SK-N-SH treated with all-trans-retinoic acid at 6 μM for 48 hours (cell line): Measurements from ENCODE around the gene PTPRD.

Experiments
- ATAC-seq: fragments of 200-7000 bp; cut with Tn5 transposase; 3 replicates; pipeline ENCODE4 v1.9.1; 2020; ENCODE audit warnings: mild to moderate bottlenecking, moderate library complexity
- CREB5 ChIP-seq: fragments of 250-450 bp; sonication (Bioruptor Pico); IDR thresholded peaks from 2 replicates; pipeline ENCODE4 v1.5.1; 2020; ENCODE audit warnings: low read depth, mild to moderate bottlenecking, moderate library complexity
- CSDC2 ChIP-seq: fragments of 250-450 bp; sonication (Bioruptor Pico); IDR thresholded peaks from 2 replicates; pipeline ENCODE4 v1.5.0; 2020; ENCODE audit warnings: mild to moderate bottlenecking, moderate library complexity
- CSRNP3 ChIP-seq: fragments of 250-450 bp; sonication (Bioruptor Pico); IDR thresholded peaks from 2 replicates; pipeline ENCODE4 v1.5.1; 2021; ENCODE audit warnings: mild to moderate bottlenecking, moderate library complexity
- ESRRG ChIP-seq: fragments of 250-450 bp; sonication (Bioruptor Pico); IDR thresholded peaks from 2 replicates; pipeline ENCODE4 v1.6.1; 2021; ENCODE audit warnings: mild to moderate bottlenecking
- GLIS3 ChIP-seq: fragments of 250-450 bp; sonication (Bioruptor Pico); IDR thresholded peaks from 2 replicates; pipeline ENCODE4 v1.5.0; 2020; ENCODE audit warnings: mild to moderate bottlenecking, moderate library complexity
- ISL1 ChIP-seq: fragments of 250-450 bp; sonication (Bioruptor Pico); IDR thresholded peaks from 2 replicates; pipeline ENCODE4 v2.1.2; 2022; ENCODE audit warnings: mild to moderate bottlenecking, moderate library complexity
- OSR1 ChIP-seq: fragments of 250-450 bp; sonication (Bioruptor Pico); IDR thresholded peaks from 2 replicates; pipeline ENCODE4 v1.8.0; 2022; ENCODE audit warnings: moderate library complexity, mild to moderate bottlenecking, inconsistent platforms
- PATZ1 ChIP-seq: fragments of 250-450 bp; sonication (Bioruptor Pico); IDR thresholded peaks from 2 replicates; pipeline ENCODE4 v1.8.0; 2020; ENCODE audit warnings: mild to moderate bottlenecking, moderate library complexity, borderline replicate concordance
- POU6F1 ChIP-seq: fragments of 250-450 bp; sonication (Bioruptor Pico); IDR thresholded peaks from 2 replicates; pipeline ENCODE4 v1.8.0; 2021; ENCODE audit warnings: low read depth, mild to moderate bottlenecking, moderate library complexity, borderline replicate concordance
- PPARA ChIP-seq: fragments of 250-450 bp; sonication (Bioruptor Pico); IDR thresholded peaks from 2 replicates; pipeline ENCODE4 v1.5.0; 2020; ENCODE audit warnings: mild to moderate bottlenecking, borderline replicate concordance
- RARB ChIP-seq: fragments of 250-450 bp; sonication (Bioruptor Pico); IDR thresholded peaks from 2 replicates; pipeline ENCODE4 v1.8.0; 2021; ENCODE audit warnings: mild to moderate bottlenecking, moderate library complexity
- TCF4 ChIP-seq: fragments of 250-450 bp; sonication (Bioruptor Pico); IDR thresholded peaks from 2 replicates; pipeline ENCODE4 v1.8.0; 2021; ENCODE audit warnings: mild to moderate bottlenecking, moderate library complexity, borderline replicate concordance
- TOX ChIP-seq: fragments of 250-450 bp; sonication (Bioruptor Pico); IDR thresholded peaks from 2 replicates; pipeline ENCODE4 v1.8.0; 2021; ENCODE audit warnings: mild to moderate bottlenecking, moderate library complexity, borderline replicate concordance
- TSHZ2 ChIP-seq: fragments of 250-450 bp; sonication (Bioruptor Pico); IDR thresholded peaks from 2 replicates; pipeline ENCODE4 v1.5.0; 2020; ENCODE audit warnings: mild to moderate bottlenecking, moderate library complexity
- ZC3H10 ChIP-seq: fragments of 250-450 bp; sonication (Bioruptor Pico); IDR thresholded peaks from 2 replicates; pipeline ENCODE4 v1.5.1; 2021; ENCODE audit warnings: mild to moderate bottlenecking, moderate library complexity
- ZFP3 ChIP-seq: fragments of 250-450 bp; sonication (Bioruptor Pico); IDR thresholded peaks from 2 replicates; pipeline ENCODE4 v1.5.0; 2020; ENCODE audit warnings: mild to moderate bottlenecking, moderate library complexity
- ZFP30 ChIP-seq: fragments of 450-650 bp; formaldehyde crosslinking; IDR thresholded peaks from 2 replicates; pipeline ENCODE4 v1.5.0; 2022; ENCODE audit warnings: mild to moderate bottlenecking, moderate library complexity
- ZNF565 ChIP-seq: fragments of 450-650 bp; formaldehyde crosslinking; conservative IDR thresholded peaks from 2 replicates; pipeline ENCODE4 v1.5.0; 2020; ENCODE audit warnings: low read depth, mild to moderate bottlenecking, moderate library complexity
- ZNF70 ChIP-seq: fragments of 450-650 bp; formaldehyde crosslinking; IDR thresholded peaks from 2 replicates; pipeline ENCODE4 v1.5.0; 2020; ENCODE audit warnings: mild to moderate bottlenecking, moderate library complexity
- ZNF8 ChIP-seq: fragments of 450-650 bp; formaldehyde crosslinking; IDR thresholded peaks from 2 replicates; pipeline ENCODE4 v1.5.0; 2020; ENCODE audit warnings: mild to moderate bottlenecking, moderate library complexity

Gene PTPRD

GRCh38 chr9:8864545-8864896 is 1748.3 kb downstream of the PTPRD start:
- TF ChIP-seq PATZ1 (no peak), RARB (CRISPR knock-in tag) (no peak), POU6F1 (CRISPR knock-in tag) (no peak), PPARA (CRISPR knock-in tag) (no peak), TSHZ2 (no peak)
- ATAC-seq: no peak

- TF ChIP-seq RARB (CRISPR knock-in tag) (no peak), OSR1 (CRISPR knock-in tag) (no peak), ZNF565 (CRISPR knock-in tag) (no peak), ZFP3 (no peak), ZNF8 (CRISPR knock-in tag) (no peak), CSDC2 (CRISPR knock-in tag) (no peak), POU6F1 (CRISPR knock-in tag) (no peak), TCF4 (CRISPR knock-in tag) (no peak), ESRRG (CRISPR knock-in tag) (no peak), ZFP30 (no peak), GLIS3 (no peak), ISL1 (CRISPR knock-in tag) (no peak), PPARA (CRISPR knock-in tag) (no peak), ZC3H10 (no peak), CSRNP3 (CRISPR knock-in tag) (no peak), CREB5 (CRISPR knock-in tag) (no peak), PATZ1 (no peak), TOX (no peak), ZNF70 (no peak)
- TF ChIP-seq, all 23 proteins: peak for 0
- no peak for ATAC-seq
Observed at GRCh38 chr9:8863886-8864544, 1748.8 kb downstream of the PTPRD start.
